Hematopoietic multipotent progenitor cell treated with erythropoietin and hydrocortisone succinate and interleukin-3 and kit ligand, for 17 days (in vitro differentiated cells): Measurements from ENCODE around the gene FBXL7.

Source experiments
- DNase-seq: peaks from one replicate; pipeline ENCODE4 v3.0.0-alpha.2; 2015; ENCODE audit warnings: low spot score

The FBXL7 gene

DNA sequence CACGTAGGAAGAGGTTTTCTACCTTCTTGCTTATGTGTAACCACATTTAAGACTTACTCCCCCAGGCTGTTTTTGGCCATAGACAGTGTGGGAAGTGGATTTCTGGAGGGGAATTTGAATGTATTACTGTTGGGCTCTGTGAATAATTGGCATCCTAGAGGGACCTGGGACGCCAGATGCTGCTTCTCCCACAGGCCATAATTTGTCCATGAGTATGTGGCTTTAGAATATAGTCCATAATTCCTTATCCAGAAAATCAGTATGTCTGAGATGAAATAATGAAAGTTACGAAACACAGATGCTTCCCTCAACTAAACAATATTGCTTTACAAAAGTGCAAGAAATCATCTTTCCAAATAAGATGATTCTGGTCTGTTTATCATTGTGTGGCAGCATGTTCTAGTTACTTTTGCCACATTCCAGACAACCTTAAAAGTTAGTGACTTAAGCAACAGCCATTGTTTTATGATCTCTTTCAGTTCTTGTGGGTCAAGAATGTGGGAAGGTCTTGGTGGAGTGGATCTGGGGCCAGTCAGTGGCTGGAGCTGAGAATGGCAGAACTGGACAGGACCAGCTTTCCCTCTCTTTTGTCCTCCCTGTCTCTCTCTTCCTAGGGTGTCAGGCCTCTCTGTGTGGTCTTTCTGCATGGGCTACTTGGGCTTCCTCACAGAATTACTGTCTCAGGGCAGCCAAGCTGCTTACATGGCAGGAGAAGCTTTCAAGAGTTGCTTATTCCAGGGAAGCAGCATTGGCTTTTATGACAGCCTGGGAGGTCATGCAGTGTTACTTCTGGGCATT lies 79.4 kb downstream of the FBXL7 start:
- no peak for DNase-seq

DNA sequence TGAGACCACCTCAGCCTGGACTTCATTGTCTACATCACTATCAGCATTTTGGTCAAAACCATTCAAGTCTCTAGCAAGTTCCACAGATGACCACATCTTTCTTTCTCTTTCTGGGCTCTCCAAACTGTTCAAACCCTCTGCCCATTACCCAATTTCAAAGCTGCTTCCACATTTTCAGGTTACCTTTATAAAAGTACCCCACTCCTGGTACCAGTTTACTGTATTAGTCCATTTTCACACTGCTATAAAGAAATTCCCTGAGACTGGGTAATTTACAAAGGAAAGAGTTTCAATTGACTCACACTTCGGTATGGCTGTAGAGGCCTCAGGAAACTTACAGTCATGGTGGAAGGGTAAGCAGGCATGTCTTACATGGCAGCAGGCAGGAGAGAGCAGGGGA lies 84.5 kb downstream of the FBXL7 start:
- DNase-seq = no peak

DNA sequence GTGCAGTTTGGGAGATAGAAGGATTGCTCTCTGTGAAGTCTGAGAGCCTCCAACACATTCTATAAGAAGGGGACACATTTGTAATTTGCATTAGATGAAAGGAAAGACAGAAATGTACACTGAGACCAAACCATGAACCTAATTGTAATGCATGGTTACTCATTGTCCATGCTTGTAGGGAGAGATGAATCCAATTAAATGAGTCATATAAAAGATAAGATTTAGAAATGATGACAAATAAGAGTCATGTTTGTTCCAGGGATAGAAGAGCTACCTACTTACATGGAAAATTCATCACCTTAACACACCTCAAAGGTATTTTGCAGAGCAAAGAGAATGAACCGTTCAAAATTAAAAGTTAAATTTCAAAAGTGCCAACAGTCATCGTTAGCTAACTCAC lies 85.1 kb downstream of the FBXL7 start:
- no peak for DNase-seq

DNA sequence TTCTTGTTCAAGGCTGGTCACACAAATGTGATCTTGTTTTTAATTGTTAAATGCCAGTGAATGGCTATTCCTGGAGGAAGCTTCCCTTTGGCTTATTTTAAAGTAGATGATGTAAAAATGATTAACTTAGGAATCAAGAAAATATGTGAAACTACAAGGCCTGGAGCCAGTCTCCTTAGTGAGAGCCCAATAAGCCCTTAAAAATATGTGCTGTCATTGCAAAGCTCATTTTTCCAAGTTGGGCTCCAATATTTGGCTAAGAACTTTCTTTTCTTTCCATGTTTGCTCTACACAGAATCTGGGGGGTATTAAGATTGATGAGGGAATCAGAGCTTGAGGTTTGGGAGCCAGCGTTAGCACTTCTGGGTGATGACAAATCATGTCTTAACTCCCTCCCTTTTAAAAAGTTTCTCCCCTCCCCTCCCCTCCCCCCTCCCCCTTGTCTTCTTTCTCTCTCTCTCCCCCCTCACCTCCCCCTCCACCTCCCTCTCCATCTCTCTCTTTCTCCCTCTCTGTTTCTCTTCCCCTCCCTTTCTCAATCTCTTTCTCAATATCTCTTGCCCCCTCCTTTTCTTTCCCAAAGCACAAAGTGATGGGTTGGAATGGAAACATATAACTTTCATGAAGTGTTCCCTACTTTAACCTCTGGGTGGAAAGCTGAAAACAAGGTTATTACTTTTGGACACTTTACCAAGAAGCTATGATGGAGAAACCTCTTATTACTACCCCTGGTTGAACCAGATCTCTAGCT lies 86.0 kb downstream of the FBXL7 start:
- DNase-seq = no peak

DNA sequence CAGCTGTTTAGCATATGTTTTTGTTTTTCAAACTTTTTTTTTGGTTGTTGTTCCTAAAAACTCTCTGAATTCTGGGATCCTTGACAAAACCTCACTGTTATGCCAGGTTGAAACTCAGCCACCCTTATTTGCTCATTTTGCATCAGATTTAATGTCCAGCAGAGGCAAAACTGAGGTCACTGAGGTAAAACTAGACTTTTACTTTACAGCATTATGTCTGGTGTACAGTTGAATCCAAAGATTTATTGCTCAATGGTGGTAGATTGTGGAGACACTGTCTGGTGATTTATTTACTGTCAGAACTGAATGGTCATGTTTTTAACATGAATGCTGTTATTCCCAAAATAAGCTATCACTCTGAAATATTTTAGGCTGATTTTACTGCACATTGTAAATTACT lies 87.9 kb downstream of the FBXL7 start:
- no peak for DNase-seq

DNA sequence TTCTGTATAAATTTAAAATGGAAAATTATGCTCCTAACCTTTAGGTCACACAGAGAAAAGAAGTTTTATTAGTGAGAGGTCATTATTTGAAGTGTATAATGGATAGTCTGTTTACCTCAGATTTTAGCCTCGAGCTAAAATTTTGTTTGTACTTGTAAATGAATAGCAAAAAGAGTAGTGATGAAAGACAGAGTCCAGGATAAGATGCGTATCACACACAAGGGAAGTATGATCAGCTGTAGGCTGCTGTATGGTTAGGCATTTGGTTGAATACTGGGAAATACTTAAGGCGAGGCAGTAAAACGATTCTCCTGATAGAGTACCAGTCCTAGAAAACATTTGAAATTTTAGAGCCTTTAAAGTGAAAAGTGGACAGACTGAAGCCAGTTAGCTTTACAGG lies 92.7 kb downstream of the FBXL7 start:
- DNase-seq = no peak

DNA sequence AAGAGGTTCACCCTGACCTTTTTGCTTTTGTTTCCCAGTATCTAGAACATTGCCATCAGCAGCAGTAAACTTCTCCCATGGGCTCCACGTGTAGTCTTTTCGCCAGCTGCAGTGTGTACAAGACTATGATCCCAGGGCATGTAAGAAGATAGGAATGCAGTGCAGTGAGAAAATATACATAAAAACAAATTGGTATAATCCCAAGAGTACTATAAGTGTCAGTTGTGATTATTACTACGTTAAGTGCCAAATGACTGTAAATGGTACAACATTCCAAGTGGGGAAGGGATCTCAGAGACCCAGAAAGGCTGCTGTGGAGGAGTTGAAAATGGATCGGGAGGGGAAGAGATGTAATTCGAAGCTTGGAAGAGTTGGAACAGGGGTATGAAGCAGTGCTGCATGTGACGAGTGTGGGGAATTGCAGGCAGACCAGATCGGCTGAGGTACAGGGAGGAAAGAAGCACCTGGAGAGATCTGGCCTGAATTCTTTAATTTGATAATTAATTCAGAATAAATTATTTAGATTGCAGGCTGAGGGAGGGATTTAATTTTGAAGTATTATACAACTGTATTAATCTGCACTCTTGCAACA lies 95.1 kb downstream of the FBXL7 start:
- DNase-seq = no peak

DNA sequence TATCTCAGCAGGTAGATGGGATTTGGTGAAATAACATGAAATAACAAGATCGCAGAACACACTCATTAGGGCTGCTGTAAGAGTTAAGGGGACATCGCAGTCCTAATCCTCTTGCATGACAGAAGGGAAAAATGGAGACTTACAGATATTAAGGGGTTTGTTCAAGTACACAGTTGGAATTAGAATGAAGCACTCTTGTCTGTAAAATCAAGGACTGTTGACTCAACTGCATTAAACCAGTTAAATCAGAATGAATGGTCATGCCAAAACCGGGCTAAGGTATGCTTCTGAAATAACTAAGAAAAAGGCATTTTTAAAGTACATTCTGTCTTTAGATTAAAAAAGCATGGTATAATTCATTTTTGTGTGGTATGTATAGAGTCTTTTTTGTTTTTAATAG lies 95.9 kb downstream of the FBXL7 start:
- DNase-seq = no peak

DNA sequence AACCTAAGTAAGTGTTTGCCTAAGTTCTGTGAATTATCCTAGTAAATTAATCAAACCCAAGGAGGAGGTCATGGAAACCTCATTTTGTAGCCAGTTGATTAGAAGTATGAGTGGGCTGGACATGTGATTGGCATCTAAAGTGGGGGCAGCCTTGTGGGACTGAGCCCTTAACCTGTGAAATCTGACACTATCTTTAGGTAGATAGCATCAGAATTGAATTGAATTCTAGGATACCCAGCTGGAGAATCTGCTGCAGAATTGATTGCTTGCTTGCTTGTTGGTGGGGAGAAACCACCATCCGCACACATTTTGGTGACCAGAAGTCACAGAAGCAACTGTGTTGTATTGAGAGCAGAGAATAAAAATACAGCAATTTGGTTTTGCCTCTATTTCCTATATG lies 97.0 kb downstream of the FBXL7 start:
- no peak for DNase-seq

DNA sequence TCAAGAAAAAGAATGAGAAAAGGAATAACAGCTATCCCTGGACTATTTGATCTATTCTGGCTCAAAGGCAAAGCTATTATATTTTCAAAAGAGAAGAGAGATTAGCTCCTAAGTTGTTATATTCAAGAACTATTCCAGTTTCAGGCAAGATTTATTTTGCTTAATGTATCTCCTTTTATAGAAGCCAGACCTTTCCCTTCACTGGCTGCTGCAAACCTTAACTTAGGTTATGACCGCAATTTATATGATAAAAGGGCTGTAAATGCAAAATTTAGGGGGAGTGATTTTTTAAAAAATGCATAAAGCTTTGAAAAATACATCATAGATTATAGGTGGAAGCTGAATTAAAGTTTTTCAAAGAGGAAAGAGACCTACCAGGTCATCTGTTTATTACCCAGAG lies 97.8 kb downstream of the FBXL7 start:
- DNase-seq = no peak

DNA sequence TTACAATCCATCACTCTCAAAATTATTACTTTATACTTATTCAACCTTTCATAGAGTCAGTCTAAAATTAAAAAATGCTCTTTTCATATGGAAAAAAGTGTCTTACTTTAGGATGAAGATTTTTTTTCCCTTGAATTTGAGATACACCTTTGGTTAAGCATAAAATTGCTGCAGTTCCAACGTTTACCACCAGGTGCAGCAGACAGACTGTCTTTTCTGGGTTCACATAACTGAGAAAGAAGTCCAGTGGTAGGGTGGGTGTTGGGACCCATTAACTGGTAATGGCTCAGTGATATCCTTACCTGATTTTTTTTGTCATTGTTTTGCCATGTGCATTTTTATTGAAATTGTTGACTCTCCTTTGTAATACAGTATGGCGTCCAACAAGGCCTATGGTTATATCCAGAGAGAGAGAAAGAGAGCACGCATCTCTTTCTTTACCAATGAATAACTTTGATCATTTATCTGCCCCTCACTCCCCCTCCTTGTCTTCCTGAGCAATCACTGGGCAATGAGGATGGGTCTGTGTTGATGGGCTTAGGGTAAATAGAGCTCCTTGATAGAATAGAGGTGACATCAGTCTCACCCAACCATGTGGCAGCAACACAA lies 98.4 kb downstream of the FBXL7 start:
- DNase-seq = no peak

DNA sequence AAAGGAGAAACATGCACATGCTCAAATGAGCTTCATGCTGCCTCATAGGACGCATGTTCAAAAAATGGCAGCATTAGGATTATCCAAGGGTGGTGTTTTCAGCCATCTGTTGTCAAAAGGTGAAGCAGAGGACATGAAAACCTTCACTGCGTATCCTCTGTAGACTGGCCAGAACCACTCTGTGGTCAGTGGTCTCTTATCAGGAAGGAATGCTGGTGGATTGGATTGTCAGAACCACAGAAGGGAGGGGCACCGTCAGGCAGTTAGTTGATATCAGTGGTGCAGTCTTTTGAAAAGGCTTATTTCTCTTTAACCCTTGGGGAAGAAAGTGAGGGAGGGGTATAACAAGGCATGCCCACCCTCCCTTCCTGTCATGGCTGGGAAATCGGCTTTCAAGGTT lies 100.1 kb downstream of the FBXL7 start:
- DNase-seq = no peak

DNA sequence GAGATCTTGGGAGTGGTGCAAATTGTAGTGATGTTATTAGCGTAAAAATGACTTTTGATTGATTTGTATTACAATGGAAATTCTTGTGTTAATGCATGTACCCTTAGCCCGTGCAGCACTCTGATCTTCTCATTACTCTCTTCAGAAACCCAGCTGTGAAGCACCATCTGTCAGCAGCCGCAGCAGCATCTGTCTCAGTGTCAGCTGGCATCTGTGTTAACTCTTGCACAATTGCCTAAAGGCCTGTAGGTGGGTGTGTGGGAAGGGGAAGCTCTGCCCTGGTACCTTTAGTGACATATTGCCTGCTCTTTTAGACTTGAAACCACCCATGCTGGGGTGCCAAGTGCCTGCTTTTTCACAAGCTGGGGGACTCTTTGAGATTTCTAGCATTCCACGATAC lies 101.3 kb downstream of the FBXL7 start:
- DNase-seq = no peak

DNA sequence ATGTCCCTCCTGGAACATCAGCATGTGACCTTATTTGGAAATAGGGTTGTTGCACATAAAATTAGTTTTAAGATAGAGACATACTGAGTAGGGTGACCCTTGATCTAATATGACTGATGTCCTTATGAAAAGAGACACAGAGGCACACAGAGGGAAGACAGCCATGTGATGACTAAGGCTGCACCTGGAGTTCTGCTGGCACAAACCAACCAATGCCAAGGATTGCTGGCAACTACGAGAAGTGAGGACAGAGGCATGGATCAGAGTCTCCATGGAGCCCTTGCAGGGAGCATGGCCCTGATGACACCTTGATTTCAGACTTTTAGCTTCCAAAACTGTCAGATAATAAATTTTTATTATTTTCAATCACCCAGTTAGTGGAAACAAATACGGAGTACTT lies 101.9 kb downstream of the FBXL7 start:
- no peak for DNase-seq

DNA sequence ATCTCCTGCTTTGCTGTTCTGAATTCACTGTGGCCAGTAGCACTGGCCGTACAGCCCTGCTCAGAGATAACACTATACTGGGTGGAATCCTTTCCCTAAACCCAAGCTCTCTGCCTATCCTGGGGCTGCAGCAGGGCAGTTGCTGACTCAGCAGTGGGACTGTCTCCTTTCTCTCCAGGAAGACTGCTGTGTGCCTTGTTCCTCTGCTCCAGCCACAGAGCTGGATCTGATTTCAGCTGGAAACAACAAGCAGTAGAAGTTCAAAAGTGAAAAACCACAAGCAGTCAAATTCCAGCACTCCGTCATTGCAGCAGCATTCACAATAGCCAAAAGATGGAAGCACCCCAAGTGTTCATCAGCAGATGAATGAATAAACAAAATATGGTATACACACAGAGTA lies 105.0 kb downstream of the FBXL7 start:
- no peak for DNase-seq

DNA sequence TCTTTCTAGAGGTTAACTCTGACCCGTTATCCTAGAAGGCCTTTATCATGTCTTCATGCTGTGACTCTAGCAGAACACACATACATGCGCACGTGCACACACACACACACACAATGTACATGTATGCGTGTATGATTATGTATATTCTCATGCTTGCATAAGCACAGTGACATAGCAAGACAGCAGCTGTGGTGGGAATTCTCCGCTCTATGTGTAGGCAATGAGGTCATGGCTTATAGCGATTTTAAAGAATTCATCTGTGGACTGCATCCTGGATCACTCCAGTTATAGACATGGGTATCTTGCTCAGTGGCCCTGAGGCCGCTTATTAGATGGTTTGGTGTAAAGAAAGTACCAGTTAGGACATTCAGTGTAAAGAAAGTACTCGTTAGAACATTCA lies 106.2 kb downstream of the FBXL7 start:
- no peak for DNase-seq

DNA sequence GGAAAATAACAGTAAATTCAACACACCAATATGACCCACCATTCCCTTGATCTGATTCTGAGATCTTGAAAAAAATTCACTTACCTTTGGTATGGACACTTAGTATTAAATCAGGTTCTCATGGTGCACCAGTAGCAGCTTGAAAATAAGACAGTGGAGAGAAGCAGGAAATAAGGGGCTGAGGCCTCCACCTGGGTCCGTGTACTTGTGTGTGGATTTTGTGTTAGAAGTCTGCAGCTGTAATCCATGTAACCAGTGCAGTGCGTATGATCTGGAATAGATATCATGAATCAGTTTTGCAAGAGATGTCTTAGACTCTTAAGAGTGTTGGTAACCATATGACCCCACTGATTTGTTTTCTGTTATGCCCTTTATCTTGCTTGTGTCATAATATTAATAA lies 107.1 kb downstream of the FBXL7 start:
- DNase-seq = no peak

DNA sequence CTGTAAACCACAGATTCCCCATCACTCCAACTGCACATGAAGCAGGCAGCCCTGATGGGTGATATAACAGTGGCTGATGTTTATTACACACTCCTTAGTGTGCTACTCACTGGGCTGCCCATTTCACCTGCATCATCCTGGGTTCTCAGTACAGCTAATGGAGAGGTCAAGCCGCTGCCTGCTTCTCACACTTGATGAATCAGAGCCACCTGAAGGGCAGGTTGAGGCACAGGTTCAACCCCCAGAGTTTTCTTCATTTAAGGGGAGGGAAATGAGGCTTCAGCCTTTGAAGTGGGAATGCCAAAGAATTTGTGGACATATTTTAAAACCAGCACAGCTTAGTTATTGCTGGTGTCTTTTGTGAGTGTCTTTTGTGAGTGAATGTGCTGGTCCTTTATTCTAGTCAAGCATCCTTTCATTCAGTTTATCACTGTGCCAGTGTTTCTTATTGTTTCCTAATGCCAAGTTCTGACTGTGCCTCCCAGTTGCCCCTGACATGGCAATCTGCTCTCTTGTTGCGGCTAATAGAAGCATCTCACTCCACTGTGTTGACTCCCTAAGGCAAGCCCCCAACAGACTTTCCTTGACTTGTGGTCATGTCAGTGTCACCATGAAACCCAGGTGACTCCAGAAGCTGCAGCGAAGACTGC lies 109.2 kb downstream of the FBXL7 start:
- no peak for DNase-seq

DNA sequence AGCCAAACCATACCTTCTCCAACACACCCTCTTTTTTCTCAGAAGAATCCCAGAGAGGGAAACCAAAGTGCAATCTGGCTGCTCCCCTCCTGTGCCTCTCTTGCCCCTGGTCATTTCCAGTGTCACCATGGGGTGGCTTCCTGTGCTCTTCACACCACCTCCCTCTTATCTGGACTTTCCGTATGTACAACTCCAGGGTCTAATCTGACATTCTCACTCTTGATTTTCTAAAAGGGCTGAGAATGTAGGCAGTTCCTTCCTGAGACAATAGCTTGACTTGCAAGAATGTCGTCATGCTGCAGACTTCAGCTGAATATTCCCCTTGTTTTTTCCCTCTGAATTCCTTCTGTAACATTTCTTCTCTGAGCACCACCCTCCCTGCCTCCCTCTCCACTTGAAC lies 110.2 kb downstream of the FBXL7 start:
- DNase-seq = no peak

DNA sequence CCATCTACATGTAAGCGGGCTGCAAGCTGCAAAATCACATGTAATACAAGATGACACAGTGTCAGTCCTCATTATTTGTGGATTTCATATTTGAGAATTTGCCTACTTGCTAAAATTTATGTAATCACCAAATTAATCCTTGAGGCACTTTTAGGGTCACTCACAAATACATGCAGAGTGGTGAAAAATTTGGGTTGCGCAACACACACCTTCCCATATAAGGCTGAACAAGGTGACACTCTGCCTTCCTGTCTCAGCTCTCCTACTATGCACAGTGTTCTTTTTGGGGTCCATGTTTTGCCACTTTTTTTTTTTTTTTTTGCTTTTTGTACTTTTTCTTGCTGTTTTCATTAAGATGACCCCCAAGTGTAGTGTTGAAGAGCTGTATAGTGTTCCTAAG lies 111.0 kb downstream of the FBXL7 start:
- DNase-seq = no peak

DNA sequence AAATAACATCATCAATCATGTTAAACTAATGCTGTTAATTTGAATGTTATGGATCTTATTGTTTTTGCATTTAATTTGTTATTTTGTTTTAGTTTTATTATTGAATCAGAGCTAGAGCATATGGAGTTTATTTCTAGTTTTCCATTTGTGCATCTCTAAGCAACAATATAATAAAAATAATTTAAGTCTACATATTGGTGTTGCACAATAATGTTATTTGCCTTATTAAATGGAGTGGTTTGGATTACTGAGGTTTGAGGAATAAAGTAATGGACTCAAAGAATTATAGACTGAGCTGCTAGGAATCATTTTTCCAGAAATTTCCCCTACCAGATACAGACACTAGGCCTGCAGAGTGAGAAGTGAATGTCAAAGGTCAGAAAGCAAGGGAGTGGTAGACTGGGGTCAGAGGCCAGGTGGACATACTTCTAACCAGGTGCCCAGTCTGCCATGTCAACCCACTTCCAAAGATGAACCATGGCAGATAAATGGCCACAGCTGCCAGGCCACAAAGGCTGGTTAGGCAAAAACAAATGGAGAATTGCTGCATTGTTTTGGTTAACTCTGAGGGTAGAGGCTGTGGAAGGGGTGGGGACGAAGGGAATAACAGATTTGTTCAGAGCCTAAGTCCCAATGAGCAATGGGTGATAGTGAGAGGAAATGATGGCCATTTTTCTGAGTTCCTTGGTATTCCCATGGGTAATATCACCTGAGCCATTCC lies 113.1 kb downstream of the FBXL7 start:
- DNase-seq = no peak

DNA sequence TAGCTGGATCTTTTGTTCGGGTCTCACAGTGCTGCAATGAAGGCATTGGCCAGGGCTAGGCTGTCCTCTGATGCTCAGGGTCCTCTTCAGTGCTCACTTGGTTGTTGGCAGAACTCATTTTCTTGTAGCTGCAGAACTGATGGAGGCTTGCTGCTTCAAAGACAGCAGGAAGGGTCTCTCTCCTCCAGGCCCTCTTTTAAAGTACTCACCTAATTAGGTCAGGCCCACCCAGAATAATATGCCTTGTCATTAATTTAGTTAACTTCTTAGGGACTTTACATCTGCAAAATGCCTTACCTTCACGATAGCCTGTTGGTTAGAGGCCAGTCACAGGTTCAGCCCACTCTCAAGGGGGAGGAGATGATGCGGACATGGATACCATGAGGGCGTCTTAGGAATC lies 114.7 kb downstream of the FBXL7 start:
- no peak for DNase-seq
